Measurements from ENCODE around the gene GPC6. TPM values are rescaled to one million over a fixed set of nuclear protein-coding genes. Genes with fewer than 3 reads are reported as not detected.

Gene GPC6
- polyA plus RNA-seq, 4 donors, result 0.22 to 45.0 (median 1.4) TPM

GRCh38 chr13:93234459-93234858 is 7.9 kb downstream of the GPC6 start:
- H3K27me3 ChIP-seq (ENCODE audit: control insufficient read depth in 3 of 3, insufficient read depth in 3 of 3, low read length in 3 of 3), result no peaks in the 10 kb centered on the region
- H3K4me3 ChIP-seq (ENCODE audit: low read depth in 1 of 3, low read length in 3 of 3), result no peak overlapping the region
- peaks cover 0 to 11% of the 10 kb centered on the region in 2 donors for H3K9me3 ChIP-seq (ENCODE audit: control insufficient read depth in 2 of 2, insufficient read depth in 1 of 2, low read depth in 1 of 2, low read length in 1 of 2)
- H3K27ac ChIP-seq (ENCODE audit: low read depth in 1 of 3, low read length in 2 of 3), result no peak overlapping the region
- peaks cover 0 to 13% (median 0%) of the 10 kb centered on the region in 3 donors for H3K4me1 ChIP-seq (ENCODE audit: control insufficient read depth in 3 of 3, insufficient read depth in 2 of 3, low read depth in 1 of 3, low read length in 2 of 3)
- DNase-seq, result no peak
- FAIRE-seq, result no peak
- peaks cover 0 to 5% (median 0%) of the 10 kb centered on the region in 3 donors for H3K36me3 ChIP-seq (ENCODE audit: control insufficient read depth in 3 of 3, insufficient read depth in 2 of 3, low read depth in 1 of 3, low read length in 3 of 3)

GRCh38 chr13:93235258-93236015 is 8.8 kb downstream of the GPC6 start:
- Histone ChIP-seq H3K9me3 (ENCODE audit: control insufficient read depth in 2 of 2, insufficient read depth in 1 of 2, low read depth in 1 of 2, low read length in 1 of 2) (peaks cover 0 to 11% of the 10 kb centered on the region in 2 donors), H3K36me3 (ENCODE audit: control insufficient read depth in 3 of 3, insufficient read depth in 2 of 3, low read depth in 1 of 3, low read length in 3 of 3) (peaks cover 0 to 5% (median 0%) of the 10 kb centered on the region in 3 donors), H3K27ac (ENCODE audit: low read depth in 1 of 3, low read length in 2 of 3) (no peak overlapping the region), H3K27me3 (ENCODE audit: control insufficient read depth in 3 of 3, insufficient read depth in 3 of 3, low read length in 3 of 3) (no peaks in the 10 kb centered on the region), H3K4me3 (ENCODE audit: low read depth in 1 of 3, low read length in 3 of 3) (no peak overlapping the region), H3K4me1 (ENCODE audit: control insufficient read depth in 3 of 3, insufficient read depth in 2 of 3, low read depth in 1 of 3, low read length in 2 of 3) (peaks cover 0 to 13% (median 0%) of the 10 kb centered on the region in 3 donors)
- 61 to 65% (median 65%) methylated on average over 2 of the region's 2 CpGs for WGBS, 3 donors
- DNase-seq (no peak), FAIRE-seq (no peak)

GRCh38 chr13:93238711-93239110 is 12.1 kb downstream of the GPC6 start:
- no peaks in the 10 kb centered on the region for H3K4me1 ChIP-seq (ENCODE audit: control insufficient read depth in 3 of 3, insufficient read depth in 2 of 3, low read depth in 1 of 3, low read length in 2 of 3)
- H3K27me3 ChIP-seq (ENCODE audit: control insufficient read depth in 3 of 3, insufficient read depth in 3 of 3, low read length in 3 of 3), result no peaks in the 10 kb centered on the region
- peaks cover 0 to 5% (median 0%) of the 10 kb centered on the region in 3 donors for H3K36me3 ChIP-seq (ENCODE audit: control insufficient read depth in 3 of 3, insufficient read depth in 2 of 3, low read depth in 1 of 3, low read length in 3 of 3)
- no peak for FAIRE-seq
- WGBS, 3 donors, result 89 to 94% (median 93%) methylated on average over 1 of the region's 1 CpG
- no peak for DNase-seq
- no peak overlapping the region for H3K4me3 ChIP-seq (ENCODE audit: low read depth in 1 of 3, low read length in 3 of 3)
- no peak overlapping the region for H3K27ac ChIP-seq (ENCODE audit: low read depth in 1 of 3, low read length in 2 of 3)
- peaks cover 0 to 7% of the 10 kb centered on the region in 2 donors for H3K9me3 ChIP-seq (ENCODE audit: control insufficient read depth in 2 of 2, insufficient read depth in 1 of 2, low read depth in 1 of 2, low read length in 1 of 2)

GRCh38 chr13:93243375-93244063 is 16.9 kb downstream of the GPC6 start:
- no peak overlapping the region for H3K4me3 ChIP-seq (ENCODE audit: low read depth in 1 of 3, low read length in 3 of 3)
- FAIRE-seq, result no peak
- 84 to 87% (median 86%) methylated on average over 7 of the region's 7 CpGs for WGBS, 3 donors

GRCh38 chr13:93244141-93244917 is 17.7 kb downstream of the GPC6 start:
- peaks cover 0 to 3% of the 10 kb centered on the region in 2 donors for H3K9me3 ChIP-seq (ENCODE audit: control insufficient read depth in 2 of 2, insufficient read depth in 1 of 2, low read depth in 1 of 2, low read length in 1 of 2)
- DNase-seq (no peak), FAIRE-seq (no peak)
- peak overlapping the region in 1 of 3 donors; percentile 8 for H3K27ac ChIP-seq (ENCODE audit: low read depth in 1 of 3, low read length in 2 of 3)
- H3K36me3 ChIP-seq (ENCODE audit: control insufficient read depth in 3 of 3, insufficient read depth in 2 of 3, low read depth in 1 of 3, low read length in 3 of 3), result peaks cover 0 to 3% (median 0%) of the 10 kb centered on the region in 3 donors
- H3K4me1 ChIP-seq (ENCODE audit: control insufficient read depth in 3 of 3, insufficient read depth in 2 of 3, low read depth in 1 of 3, low read length in 2 of 3), result no peaks in the 10 kb centered on the region
- H3K27me3 ChIP-seq (ENCODE audit: control insufficient read depth in 3 of 3, insufficient read depth in 3 of 3, low read length in 3 of 3), result no peaks in the 10 kb centered on the region
- WGBS, 3 donors, result 51 to 59% (median 54%) methylated on average over 17 of the region's 17 CpGs
- no peak overlapping the region for H3K4me3 ChIP-seq (ENCODE audit: low read depth in 1 of 3, low read length in 3 of 3)

More at GRCh38 chr13:93243375-93244063, 16.9 kb downstream of the GPC6 start:
- H3K9me3 ChIP-seq (ENCODE audit: control insufficient read depth in 2 of 2, insufficient read depth in 1 of 2, low read depth in 1 of 2, low read length in 1 of 2), result peaks cover 0 to under 1% of the 10 kb centered on the region in 2 donors
- H3K27ac ChIP-seq (ENCODE audit: low read depth in 1 of 3, low read length in 2 of 3), result no peak overlapping the region
- DNase-seq, result no peak
- H3K36me3 ChIP-seq (ENCODE audit: control insufficient read depth in 3 of 3, insufficient read depth in 2 of 3, low read depth in 1 of 3, low read length in 3 of 3), result peaks cover 0 to 3% (median 0%) of the 10 kb centered on the region in 3 donors
- no peaks in the 10 kb centered on the region for H3K27me3 ChIP-seq (ENCODE audit: control insufficient read depth in 3 of 3, insufficient read depth in 3 of 3, low read length in 3 of 3)
- no peaks in the 10 kb centered on the region for H3K4me1 ChIP-seq (ENCODE audit: control insufficient read depth in 3 of 3, insufficient read depth in 2 of 3, low read depth in 1 of 3, low read length in 2 of 3)

- Histone ChIP-seq H3K4me3 (ENCODE audit: low read depth in 1 of 3, low read length in 3 of 3) (no peak overlapping the region), H3K27me3 (ENCODE audit: control insufficient read depth in 3 of 3, insufficient read depth in 3 of 3, low read length in 3 of 3) (no peaks in the 10 kb centered on the region), H3K4me1 (ENCODE audit: control insufficient read depth in 3 of 3, insufficient read depth in 2 of 3, low read depth in 1 of 3, low read length in 2 of 3) (no peaks in the 10 kb centered on the region), H3K27ac (ENCODE audit: low read depth in 1 of 3, low read length in 2 of 3) (no peak overlapping the region), H3K9me3 (ENCODE audit: control insufficient read depth in 2 of 2, insufficient read depth in 1 of 2, low read depth in 1 of 2, low read length in 1 of 2) (peaks cover 0 to 3% of the 10 kb centered on the region in 2 donors), H3K36me3 (ENCODE audit: control insufficient read depth in 3 of 3, insufficient read depth in 2 of 3, low read depth in 1 of 3, low read length in 3 of 3) (peaks cover 0 to 3% (median 0%) of the 10 kb centered on the region in 3 donors)
- whole genome bisulfite sequencing, 3 donors, result 69 to 90% (median 75%) methylated on average over 1 of the region's 1 CpG
- no peak for FAIRE-seq
- no peak for DNase-seq
Observed at GRCh38 chr13:93244918-93245280, 18.3 kb downstream of the GPC6 start.

GRCh38 chr13:93246069-93246468 is 19.5 kb downstream of the GPC6 start:
- 70 to 90% (median 75%) methylated on average over 1 of the region's 1 CpG for WGBS, 3 donors
- peaks cover 0 to 6% of the 10 kb centered on the region in 2 donors for H3K9me3 ChIP-seq (ENCODE audit: control insufficient read depth in 2 of 2, insufficient read depth in 1 of 2, low read depth in 1 of 2, low read length in 1 of 2)
- peaks cover 0 to 3% (median 0%) of the 10 kb centered on the region in 3 donors for H3K36me3 ChIP-seq (ENCODE audit: control insufficient read depth in 3 of 3, insufficient read depth in 2 of 3, low read depth in 1 of 3, low read length in 3 of 3)
- no peaks in the 10 kb centered on the region for H3K4me1 ChIP-seq (ENCODE audit: control insufficient read depth in 3 of 3, insufficient read depth in 2 of 3, low read depth in 1 of 3, low read length in 2 of 3)
- H3K4me3 ChIP-seq (ENCODE audit: low read depth in 1 of 3, low read length in 3 of 3), result no peak overlapping the region
- H3K27ac ChIP-seq (ENCODE audit: low read depth in 1 of 3, low read length in 2 of 3), result no peak overlapping the region
- H3K27me3 ChIP-seq (ENCODE audit: control insufficient read depth in 3 of 3, insufficient read depth in 3 of 3, low read length in 3 of 3), result no peaks in the 10 kb centered on the region
- no peak for DNase-seq
- FAIRE-seq, result no peak

GRCh38 chr13:93248627-93249047 is 22.0 kb downstream of the GPC6 start:
- DNase-seq (peak in 1 of 2 donors; percentile 27), FAIRE-seq (no peak)
- H3K4me1 ChIP-seq (ENCODE audit: control insufficient read depth in 3 of 3, insufficient read depth in 2 of 3, low read depth in 1 of 3, low read length in 2 of 3), result no peaks in the 10 kb centered on the region
- no peaks in the 10 kb centered on the region for H3K27me3 ChIP-seq (ENCODE audit: control insufficient read depth in 3 of 3, insufficient read depth in 3 of 3, low read length in 3 of 3)
- 66 to 81% (median 74%) methylated on average over 8 of the region's 8 CpGs for WGBS, 3 donors
- no peak overlapping the region for H3K4me3 ChIP-seq (ENCODE audit: low read depth in 1 of 3, low read length in 3 of 3)
- no peak overlapping the region for H3K27ac ChIP-seq (ENCODE audit: low read depth in 1 of 3, low read length in 2 of 3)
- peaks cover 0 to 6% of the 10 kb centered on the region in 2 donors for H3K9me3 ChIP-seq (ENCODE audit: control insufficient read depth in 2 of 2, insufficient read depth in 1 of 2, low read depth in 1 of 2, low read length in 1 of 2)
- no peaks in the 10 kb centered on the region for H3K36me3 ChIP-seq (ENCODE audit: control insufficient read depth in 3 of 3, insufficient read depth in 2 of 3, low read depth in 1 of 3, low read length in 3 of 3)

Data from small intestine (tissue), 7 donors.